ENCODE data around the gene GPS1.

GPS1 gene

DNA sequence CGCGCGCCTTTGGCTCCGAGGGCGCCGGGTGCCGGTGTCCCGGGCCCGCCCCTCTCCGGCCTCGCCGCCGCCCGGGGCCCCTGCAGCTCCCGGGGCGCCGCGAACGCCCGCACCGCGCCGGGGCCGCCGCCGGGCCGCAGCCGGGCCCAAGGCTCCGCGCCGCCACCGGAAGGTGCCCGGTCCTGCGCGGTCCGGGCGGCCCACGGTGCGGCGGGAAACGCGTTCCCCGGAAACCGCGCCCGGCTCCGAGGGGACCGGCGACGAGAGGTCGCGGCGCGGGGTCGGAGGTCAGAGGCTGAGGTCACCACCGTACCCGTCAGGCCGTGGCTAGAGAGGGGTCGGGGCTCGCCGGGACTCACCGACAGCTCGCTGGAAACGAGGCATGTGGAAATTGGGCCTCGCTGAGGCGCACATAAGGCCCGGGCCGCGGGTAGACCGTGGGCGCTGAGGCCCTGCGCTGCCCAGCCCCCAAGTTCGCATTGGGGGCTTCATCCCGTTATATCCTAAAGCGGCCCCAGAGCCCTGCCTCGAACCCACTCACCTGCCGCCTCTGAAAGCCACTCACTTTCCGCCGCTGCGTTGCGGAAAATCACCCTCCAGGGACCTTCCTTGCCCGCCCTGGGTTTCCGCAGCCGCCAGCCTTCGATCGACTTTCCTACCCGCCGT is 14.1 kb downstream of the GPS1 start, which contains the start of gene DUS1L:
Gene DUS1L, minus strand, starts transcription at position 167 of the 666 bp plus-strand sequence. CDS start 745 bp downstream, outside the sequence.
- peak; percentile 51 for ATAC-seq
- TF ChIP-seq ZNF8 (CRISPR knock-in tag; IDR thresholded peaks at IDR 0.05) (no peak), ZC3H10 (CRISPR knock-in tag; IDR thresholded peaks at IDR 0.05) (no peak), ARNTL (CRISPR knock-in tag; IDR thresholded peaks at IDR 0.05; ENCODE audit: borderline replicate concordance, low read depth) (no peak), ESRRG (CRISPR knock-in tag; IDR thresholded peaks at IDR 0.05) (no peak), ZNF70 (CRISPR knock-in tag; IDR thresholded peaks at IDR 0.05) (no peak), BACH2 (CRISPR knock-in tag; IDR thresholded peaks at IDR 0.05; ENCODE audit: borderline replicate concordance) (no peak), RARB (CRISPR knock-in tag; IDR thresholded peaks at IDR 0.05) (no peak), SNAI2 (CRISPR knock-in tag; IDR thresholded peaks at IDR 0.05) (no peak), ZFP3 (CRISPR knock-in tag; IDR thresholded peaks at IDR 0.05) (peak; percentile 82), OSR1 (CRISPR knock-in tag; IDR thresholded peaks at IDR 0.05) (no peak), ZFP30 (CRISPR knock-in tag; IDR thresholded peaks at IDR 0.05) (no peak), TCF4 (CRISPR knock-in tag; IDR thresholded peaks at IDR 0.05; ENCODE audit: borderline replicate concordance) (no peak), CSDC2 (CRISPR knock-in tag; IDR thresholded peaks at IDR 0.05) (peak; percentile 77; the same call in 1 of the 2 replicates), GLIS3 (CRISPR knock-in tag; IDR thresholded peaks at IDR 0.05) (0 out of 2 replicates have a peak, but pooled peaks have one; percentile 26), ISL1 (CRISPR knock-in tag; IDR thresholded peaks at IDR 0.05) (no peak), PPARA (CRISPR knock-in tag; IDR thresholded peaks at IDR 0.05; ENCODE audit: borderline replicate concordance) (no peak), ZNF565 (CRISPR knock-in tag; conservative IDR thresholded peaks at IDR 0.05; ENCODE audit: low read depth) (no peak), TOX (CRISPR knock-in tag; IDR thresholded peaks at IDR 0.05; ENCODE audit: borderline replicate concordance) (no peak)
- TF ChIP-seq, protein P1, sequence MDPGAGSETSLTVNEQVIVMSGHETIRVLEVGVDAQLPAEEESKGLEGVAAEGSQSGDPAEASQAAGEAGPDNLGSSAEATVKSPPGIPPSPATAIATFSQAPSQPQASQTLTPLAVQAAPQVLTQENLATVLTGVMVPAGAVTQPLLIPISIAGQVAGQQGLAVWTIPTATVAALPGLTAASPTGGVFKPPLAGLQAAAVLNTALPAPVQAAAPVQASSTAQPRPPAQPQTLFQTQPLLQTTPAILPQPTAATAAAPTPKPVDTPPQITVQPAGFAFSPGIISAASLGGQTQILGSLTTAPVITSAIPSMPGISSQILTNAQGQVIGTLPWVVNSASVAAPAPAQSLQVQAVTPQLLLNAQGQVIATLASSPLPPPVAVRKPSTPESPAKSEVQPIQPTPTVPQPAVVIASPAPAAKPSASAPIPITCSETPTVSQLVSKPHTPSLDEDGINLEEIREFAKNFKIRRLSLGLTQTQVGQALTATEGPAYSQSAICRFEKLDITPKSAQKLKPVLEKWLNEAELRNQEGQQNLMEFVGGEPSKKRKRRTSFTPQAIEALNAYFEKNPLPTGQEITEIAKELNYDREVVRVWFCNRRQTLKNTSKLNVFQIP (CRISPR knock-in tag; IDR thresholded peaks at IDR 0.05; ENCODE audit: borderline replicate concordance, low read depth) = 0 out of 2 replicates have a peak, but pooled peaks have one; percentile 69
- TF ChIP-seq, protein P2, sequence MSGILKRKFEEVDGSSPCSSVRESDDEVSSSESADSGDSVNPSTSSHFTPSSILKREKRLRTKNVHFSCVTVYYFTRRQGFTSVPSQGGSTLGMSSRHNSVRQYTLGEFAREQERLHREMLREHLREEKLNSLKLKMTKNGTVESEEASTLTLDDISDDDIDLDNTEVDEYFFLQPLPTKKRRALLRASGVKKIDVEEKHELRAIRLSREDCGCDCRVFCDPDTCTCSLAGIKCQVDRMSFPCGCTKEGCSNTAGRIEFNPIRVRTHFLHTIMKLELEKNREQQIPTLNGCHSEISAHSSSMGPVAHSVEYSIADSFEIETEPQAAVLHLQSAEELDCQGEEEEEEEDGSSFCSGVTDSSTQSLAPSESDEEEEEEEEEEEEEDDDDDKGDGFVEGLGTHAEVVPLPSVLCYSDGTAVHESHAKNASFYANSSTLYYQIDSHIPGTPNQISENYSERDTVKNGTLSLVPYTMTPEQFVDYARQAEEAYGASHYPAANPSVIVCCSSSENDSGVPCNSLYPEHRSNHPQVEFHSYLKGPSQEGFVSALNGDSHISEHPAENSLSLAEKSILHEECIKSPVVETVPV (CRISPR knock-in tag; IDR thresholded peaks at IDR 0.05) = no peak
- TF ChIP-seq, protein P3, sequence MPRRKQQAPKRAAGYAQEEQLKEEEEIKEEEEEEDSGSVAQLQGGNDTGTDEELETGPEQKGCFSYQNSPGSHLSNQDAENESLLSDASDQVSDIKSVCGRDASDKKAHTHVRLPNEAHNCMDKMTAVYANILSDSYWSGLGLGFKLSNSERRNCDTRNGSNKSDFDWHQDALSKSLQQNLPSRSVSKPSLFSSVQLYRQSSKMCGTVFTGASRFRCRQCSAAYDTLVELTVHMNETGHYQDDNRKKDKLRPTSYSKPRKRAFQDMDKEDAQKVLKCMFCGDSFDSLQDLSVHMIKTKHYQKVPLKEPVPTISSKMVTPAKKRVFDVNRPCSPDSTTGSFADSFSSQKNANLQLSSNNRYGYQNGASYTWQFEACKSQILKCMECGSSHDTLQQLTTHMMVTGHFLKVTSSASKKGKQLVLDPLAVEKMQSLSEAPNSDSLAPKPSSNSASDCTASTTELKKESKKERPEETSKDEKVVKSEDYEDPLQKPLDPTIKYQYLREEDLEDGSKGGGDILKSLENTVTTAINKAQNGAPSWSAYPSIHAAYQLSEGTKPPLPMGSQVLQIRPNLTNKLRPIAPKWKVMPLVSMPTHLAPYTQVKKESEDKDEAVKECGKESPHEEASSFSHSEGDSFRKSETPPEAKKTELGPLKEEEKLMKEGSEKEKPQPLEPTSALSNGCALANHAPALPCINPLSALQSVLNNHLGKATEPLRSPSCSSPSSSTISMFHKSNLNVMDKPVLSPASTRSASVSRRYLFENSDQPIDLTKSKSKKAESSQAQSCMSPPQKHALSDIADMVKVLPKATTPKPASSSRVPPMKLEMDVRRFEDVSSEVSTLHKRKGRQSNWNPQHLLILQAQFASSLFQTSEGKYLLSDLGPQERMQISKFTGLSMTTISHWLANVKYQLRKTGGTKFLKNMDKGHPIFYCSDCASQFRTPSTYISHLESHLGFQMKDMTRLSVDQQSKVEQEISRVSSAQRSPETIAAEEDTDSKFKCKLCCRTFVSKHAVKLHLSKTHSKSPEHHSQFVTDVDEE (CRISPR knock-in tag; IDR thresholded peaks at IDR 0.05) = peak; percentile 92
- TF ChIP-seq, protein P4, sequence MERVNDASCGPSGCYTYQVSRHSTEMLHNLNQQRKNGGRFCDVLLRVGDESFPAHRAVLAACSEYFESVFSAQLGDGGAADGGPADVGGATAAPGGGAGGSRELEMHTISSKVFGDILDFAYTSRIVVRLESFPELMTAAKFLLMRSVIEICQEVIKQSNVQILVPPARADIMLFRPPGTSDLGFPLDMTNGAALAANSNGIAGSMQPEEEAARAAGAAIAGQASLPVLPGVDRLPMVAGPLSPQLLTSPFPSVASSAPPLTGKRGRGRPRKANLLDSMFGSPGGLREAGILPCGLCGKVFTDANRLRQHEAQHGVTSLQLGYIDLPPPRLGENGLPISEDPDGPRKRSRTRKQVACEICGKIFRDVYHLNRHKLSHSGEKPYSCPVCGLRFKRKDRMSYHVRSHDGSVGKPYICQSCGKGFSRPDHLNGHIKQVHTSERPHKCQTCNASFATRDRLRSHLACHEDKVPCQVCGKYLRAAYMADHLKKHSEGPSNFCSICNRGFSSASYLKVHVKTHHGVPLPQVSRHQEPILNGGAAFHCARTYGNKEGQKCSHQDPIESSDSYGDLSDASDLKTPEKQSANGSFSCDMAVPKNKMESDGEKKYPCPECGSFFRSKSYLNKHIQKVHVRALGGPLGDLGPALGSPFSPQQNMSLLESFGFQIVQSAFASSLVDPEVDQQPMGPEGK (CRISPR knock-in tag; IDR thresholded peaks at IDR 0.05; ENCODE audit: borderline replicate concordance) = no peak
- TF ChIP-seq, protein P5, sequence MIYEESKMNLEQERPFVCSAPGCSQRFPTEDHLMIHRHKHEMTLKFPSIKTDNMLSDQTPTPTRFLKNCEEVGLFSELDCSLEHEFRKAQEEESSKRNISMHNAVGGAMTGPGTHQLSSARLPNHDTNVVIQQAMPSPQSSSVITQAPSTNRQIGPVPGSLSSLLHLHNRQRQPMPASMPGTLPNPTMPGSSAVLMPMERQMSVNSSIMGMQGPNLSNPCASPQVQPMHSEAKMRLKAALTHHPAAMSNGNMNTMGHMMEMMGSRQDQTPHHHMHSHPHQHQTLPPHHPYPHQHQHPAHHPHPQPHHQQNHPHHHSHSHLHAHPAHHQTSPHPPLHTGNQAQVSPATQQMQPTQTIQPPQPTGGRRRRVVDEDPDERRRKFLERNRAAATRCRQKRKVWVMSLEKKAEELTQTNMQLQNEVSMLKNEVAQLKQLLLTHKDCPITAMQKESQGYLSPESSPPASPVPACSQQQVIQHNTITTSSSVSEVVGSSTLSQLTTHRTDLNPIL (CRISPR knock-in tag; IDR thresholded peaks at IDR 0.05; ENCODE audit: low read depth) = no peak

DNA sequence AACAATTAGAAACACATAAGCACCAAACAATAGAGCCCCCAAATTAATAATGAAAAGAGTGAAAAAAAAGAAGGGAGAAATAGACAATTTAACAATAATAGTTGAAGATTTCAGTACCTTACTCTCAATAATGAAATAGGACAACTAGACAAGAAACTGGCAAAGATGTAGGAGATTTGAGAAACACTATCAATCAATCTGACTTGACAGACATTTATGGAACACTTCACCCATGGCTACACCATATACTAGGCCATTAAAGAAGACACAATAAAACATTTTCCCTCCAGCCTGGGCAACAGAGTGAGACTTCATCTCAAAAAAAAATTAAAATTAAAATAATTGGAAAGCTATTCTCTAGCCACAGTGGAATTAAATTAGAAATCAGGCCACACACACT is 18.9 kb downstream of the GPS1 start:
- ATAC-seq = no peak
- TF ChIP-seq, protein P4 (CRISPR knock-in tag; IDR thresholded peaks at IDR 0.05; ENCODE audit: borderline replicate concordance) = no peak
- TF ChIP-seq OSR1 (CRISPR knock-in tag; IDR thresholded peaks at IDR 0.05) (no peak), CSDC2 (CRISPR knock-in tag; IDR thresholded peaks at IDR 0.05) (no peak), ZC3H10 (CRISPR knock-in tag; IDR thresholded peaks at IDR 0.05) (no peak), ZNF8 (CRISPR knock-in tag; IDR thresholded peaks at IDR 0.05) (no peak), BACH2 (CRISPR knock-in tag; IDR thresholded peaks at IDR 0.05; ENCODE audit: borderline replicate concordance) (no peak), PPARA (CRISPR knock-in tag; IDR thresholded peaks at IDR 0.05; ENCODE audit: borderline replicate concordance) (no peak), GLIS3 (CRISPR knock-in tag; IDR thresholded peaks at IDR 0.05) (no peak), ISL1 (CRISPR knock-in tag; IDR thresholded peaks at IDR 0.05) (no peak), ESRRG (CRISPR knock-in tag; IDR thresholded peaks at IDR 0.05) (no peak), TCF4 (CRISPR knock-in tag; IDR thresholded peaks at IDR 0.05; ENCODE audit: borderline replicate concordance) (no peak), ZFP30 (CRISPR knock-in tag; IDR thresholded peaks at IDR 0.05) (no peak)
- TF ChIP-seq, protein P5 (CRISPR knock-in tag; IDR thresholded peaks at IDR 0.05; ENCODE audit: low read depth) = no peak
- TF ChIP-seq, protein P2 (CRISPR knock-in tag; IDR thresholded peaks at IDR 0.05) = no peak
